Upper lobe of right lung (tissue), 1 donor: ENCODE data around the gene PTPRN2. TPM values are rescaled to one million over a fixed set of nuclear protein-coding genes. Genes with fewer than 3 reads are reported as not detected.

Experiments used
- ATAC-seq: fragments of 200-7000 bp; cut with Tn5 transposase; one replicate; pipeline ENCODE4 v1.9.1; 2020; ENCODE audit warnings: mild to moderate bottlenecking, moderate library complexity
- DNase-seq: peaks from one replicate; pipeline ENCODE4 v3.0.0-alpha.2; 2020
- H3K27ac ChIP-seq: fragments of 200-600 bp; one replicate; pipeline ENCODE4 v1.8.0; 2022
- H3K27me3 ChIP-seq: fragments of 200-600 bp; one replicate; pipeline ENCODE4 v1.8.0; 2022; ENCODE audit warnings: mild to moderate bottlenecking
- H3K36me3 ChIP-seq: fragments of 200-600 bp; one replicate; pipeline ENCODE4 v1.8.0; 2022
- H3K4me1 ChIP-seq: fragments of 200-600 bp; one replicate; pipeline ENCODE4 v1.8.0; 2022
- H3K4me3 ChIP-seq: fragments of 200-600 bp; one replicate; pipeline ENCODE4 v1.8.0; 2022; ENCODE audit warnings: mild to moderate bottlenecking
- H3K9me3 ChIP-seq: fragments of 200-600 bp; one replicate; pipeline ENCODE4 v1.8.0; 2022
- CTCF ChIP-seq: fragments of 200-600 bp; IDR thresholded peaks from one replicate; pipeline ENCODE4 v1.8.0; 2022; ENCODE audit warnings: antibody characterized with exemption
- intact Hi-C: fragments of 100-400 bp; cut with DNase I; formaldehyde crosslinking; loops from one replicate; pipeline ENCODE4 v1.11.0; 2022
- total RNA-seq: library from RNA; stranded (reverse); fragmentation: NEBNext Ultra II Directional; extraction: Animal tissue kit (Norgen Biotek cat#: 25700); gene quantifications from one replicate; pipeline ENCODE4 v1.2.1, GENCODE V29; 2021
- donor health status: DM: no; HTN: yes; CAD: no; lungs with severe emphysema.

PTPRN2 gene
- total RNA-seq, 1 donor from 2014 or later, result 4.9 TPM

- DNase-seq (peak; percentile 26), ATAC-seq (no peak)
- no peak for TF ChIP-seq CTCF
- Histone ChIP-seq H3K27ac (no peak overlapping the region), H3K27me3 (no peaks in the 10 kb centered on the region), H3K4me1 (no peaks in the 10 kb centered on the region), H3K36me3 (no peaks in the 10 kb centered on the region), H3K9me3 (no peaks in the 10 kb centered on the region), H3K4me3 (no peak overlapping the region)
- intact Hi-C loops, result no loop called here
These were observed 315.5 kb downstream of the PTPRN2 start for GRCh38 chr7:158272091-158272490.

DNA sequence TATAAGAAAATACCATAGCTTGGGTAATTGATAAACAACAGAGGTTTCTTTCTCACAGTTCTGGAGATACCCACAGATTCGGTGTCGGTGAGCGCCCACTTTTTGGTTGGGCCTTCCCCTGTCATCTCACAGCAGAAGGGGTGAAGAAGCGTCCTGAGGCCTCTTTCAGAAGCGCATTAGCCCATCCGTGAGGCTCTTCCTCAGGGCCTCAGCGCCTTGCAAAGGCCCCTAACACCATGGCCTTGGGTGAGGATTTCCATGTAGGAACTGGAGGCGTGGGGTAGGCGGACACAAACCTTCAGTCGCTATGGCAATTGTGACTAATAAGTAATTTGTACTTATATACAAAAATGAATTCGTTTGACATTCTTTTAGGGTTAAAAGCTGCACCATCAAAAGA lies 316.0 kb downstream of the PTPRN2 start:
- peak; percentile 33 for DNase-seq
- H3K27ac ChIP-seq, result no peak overlapping the region
- intact Hi-C loops, result no loop called here
- H3K4me1 ChIP-seq, result no peaks in the 10 kb centered on the region
- no peak overlapping the region for H3K4me3 ChIP-seq
- TF ChIP-seq CTCF, result no peak
- no peaks in the 10 kb centered on the region for H3K9me3 ChIP-seq
- no peaks in the 10 kb centered on the region for H3K36me3 ChIP-seq
- ATAC-seq, result no peak
- H3K27me3 ChIP-seq, result no peaks in the 10 kb centered on the region

DNA sequence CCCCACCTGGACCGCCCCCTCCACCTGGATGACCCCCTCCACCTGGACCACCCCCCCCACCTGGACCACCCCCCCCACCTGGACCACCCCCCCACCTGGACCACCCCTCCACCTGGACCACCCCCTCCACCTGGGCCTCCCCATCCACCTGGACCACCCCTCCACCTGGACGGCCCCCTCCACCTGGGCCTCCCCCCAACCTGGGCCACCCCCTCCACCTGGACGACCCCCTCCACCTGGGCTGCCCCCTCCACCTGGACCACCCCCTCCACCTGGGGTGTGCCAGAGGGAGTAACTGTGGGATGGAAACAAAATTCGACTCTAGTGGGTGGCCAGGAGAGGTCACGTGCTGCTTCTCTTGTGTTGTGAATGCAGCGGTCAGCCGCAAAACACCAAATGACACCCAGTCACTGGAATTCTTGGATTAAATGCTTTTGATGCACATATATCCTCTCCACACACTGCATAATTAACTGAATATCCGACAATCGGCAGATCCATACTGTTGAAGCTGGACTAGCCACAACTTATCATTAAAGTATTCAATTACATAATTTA lies 316.7 kb downstream of the PTPRN2 start:
- no peaks in the 10 kb centered on the region for H3K4me1 ChIP-seq
- no peak for TF ChIP-seq CTCF
- H3K4me3 ChIP-seq, result no peak overlapping the region
- DNase-seq (peak; percentile 38), ATAC-seq (no peak)
- H3K27ac ChIP-seq, result no peak overlapping the region
- intact Hi-C loops, result no loop called here
- no peaks in the 10 kb centered on the region for H3K36me3 ChIP-seq
- H3K27me3 ChIP-seq, result no peaks in the 10 kb centered on the region
- H3K9me3 ChIP-seq, result no peaks in the 10 kb centered on the region

- no peaks in the 10 kb centered on the region for H3K36me3 ChIP-seq
- intact Hi-C loops, result no loop called here
- DNase-seq (peak; percentile 53), ATAC-seq (peak; percentile 5)
- no peaks in the 10 kb centered on the region for H3K9me3 ChIP-seq
- H3K4me1 ChIP-seq, result no peaks in the 10 kb centered on the region
- H3K27ac ChIP-seq, result no peak overlapping the region
- no peaks in the 10 kb centered on the region for H3K27me3 ChIP-seq
- H3K4me3 ChIP-seq, result no peak overlapping the region
- no peak for TF ChIP-seq CTCF
These were observed 317.4 kb downstream of the PTPRN2 start for GRCh38 chr7:158270106-158270775.

DNA sequence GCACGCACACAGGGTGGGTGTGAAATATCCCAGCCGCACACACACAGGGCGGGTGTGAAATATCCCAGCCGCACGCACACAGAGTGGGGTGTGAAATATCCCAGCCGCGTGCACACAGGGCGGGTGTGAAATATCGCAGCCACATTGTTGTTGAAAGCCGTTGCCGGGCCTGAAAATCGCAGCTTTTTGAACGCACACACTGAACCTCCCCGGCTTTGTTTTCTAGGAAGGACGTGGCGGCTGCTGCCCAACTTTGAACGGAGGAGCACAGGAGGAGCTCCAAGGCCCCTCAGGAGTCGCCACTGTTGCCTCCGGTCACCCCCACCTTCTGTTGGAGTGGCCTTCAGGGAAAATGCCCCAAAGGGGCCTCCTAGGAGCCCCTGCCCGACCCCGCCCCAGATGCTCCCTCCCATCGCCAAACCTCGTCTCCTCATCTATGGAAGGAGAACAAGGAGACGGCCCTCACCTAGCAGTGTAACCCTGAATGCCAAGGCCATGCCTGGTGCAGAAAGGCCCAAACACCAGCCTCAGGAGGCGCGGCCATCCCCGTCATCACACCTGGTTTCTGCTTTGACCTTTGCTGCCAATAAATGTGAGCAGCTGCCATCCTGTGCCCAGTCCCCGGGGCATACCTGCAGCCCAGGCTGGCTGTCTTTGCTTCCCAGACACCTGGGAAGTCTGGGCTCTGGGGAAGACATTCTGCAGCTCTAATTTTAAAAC lies 318.6 kb downstream of the PTPRN2 start:
- intact Hi-C loops, result no loop called here

More for the DNA sequence above, 318.6 kb downstream of the PTPRN2 start:
- no peaks in the 10 kb centered on the region for H3K27me3 ChIP-seq
- DNase-seq, result peak; percentile 42
- TF ChIP-seq CTCF, result no peak
- no peaks in the 10 kb centered on the region for H3K36me3 ChIP-seq
- no peak overlapping the region for H3K4me3 ChIP-seq
- no peaks in the 10 kb centered on the region for H3K9me3 ChIP-seq
- no peak overlapping the region for H3K27ac ChIP-seq
- H3K4me1 ChIP-seq, result no peaks in the 10 kb centered on the region
- ATAC-seq, result no peak
